ENCODE measurements around the gene SHE. TPM values are rescaled to one million over a fixed set of nuclear protein-coding genes. Genes with fewer than 3 reads are reported as not detected.

SHE gene
- total and polyA plus RNA-seq, 10 of the 15 experiments (the other 5 are each of a cell fraction or from before 2014, with no cell fraction given): under 0.01 to 0.05 (median 0.03) TPM; not detected in 3

DNA sequence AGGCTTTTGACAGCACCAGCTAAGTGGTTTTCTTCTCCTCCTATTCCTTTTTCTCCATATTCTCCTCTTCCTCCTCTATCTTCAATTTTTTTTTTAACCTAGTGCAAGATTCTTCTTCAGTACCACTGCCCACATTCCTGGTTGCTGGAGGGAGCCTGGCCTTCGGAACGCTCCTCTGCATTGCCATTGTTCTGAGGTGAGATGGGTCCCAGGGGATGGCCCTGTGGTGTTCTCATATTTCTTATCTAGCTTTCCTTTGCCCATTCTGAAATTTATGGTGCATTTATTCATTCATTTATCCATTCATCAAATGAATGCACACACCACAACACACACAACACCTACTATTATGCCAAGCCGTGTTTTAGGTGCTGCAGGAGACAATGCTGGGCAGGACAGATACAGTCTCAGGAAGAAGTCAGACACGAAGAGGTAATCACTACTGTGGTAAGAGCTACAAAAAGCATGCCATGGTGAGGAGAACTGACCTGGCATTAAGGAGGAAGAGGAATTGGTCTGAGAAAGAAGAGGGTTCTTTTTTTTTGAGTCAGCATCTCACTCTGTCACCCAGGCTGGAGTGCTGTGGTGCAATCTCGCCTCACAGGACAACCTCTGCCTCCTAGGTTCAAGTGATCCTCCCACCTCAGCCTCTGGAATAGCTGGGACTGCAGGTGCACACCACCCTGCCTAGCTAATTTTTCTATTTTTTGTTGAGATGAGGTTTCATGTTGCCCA lies 47.7 kb downstream of the SHE start (continued):
- TF ChIP-seq, protein P1, sequence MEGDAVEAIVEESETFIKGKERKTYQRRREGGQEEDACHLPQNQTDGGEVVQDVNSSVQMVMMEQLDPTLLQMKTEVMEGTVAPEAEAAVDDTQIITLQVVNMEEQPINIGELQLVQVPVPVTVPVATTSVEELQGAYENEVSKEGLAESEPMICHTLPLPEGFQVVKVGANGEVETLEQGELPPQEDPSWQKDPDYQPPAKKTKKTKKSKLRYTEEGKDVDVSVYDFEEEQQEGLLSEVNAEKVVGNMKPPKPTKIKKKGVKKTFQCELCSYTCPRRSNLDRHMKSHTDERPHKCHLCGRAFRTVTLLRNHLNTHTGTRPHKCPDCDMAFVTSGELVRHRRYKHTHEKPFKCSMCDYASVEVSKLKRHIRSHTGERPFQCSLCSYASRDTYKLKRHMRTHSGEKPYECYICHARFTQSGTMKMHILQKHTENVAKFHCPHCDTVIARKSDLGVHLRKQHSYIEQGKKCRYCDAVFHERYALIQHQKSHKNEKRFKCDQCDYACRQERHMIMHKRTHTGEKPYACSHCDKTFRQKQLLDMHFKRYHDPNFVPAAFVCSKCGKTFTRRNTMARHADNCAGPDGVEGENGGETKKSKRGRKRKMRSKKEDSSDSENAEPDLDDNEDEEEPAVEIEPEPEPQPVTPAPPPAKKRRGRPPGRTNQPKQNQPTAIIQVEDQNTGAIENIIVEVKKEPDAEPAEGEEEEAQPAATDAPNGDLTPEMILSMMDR (IDR thresholded peaks at IDR 0.05 in 2 of 3, conservative IDR thresholded peaks at IDR 0.05 in 1 of 3; ENCODE audit: control insufficient read depth in 2 of 3, extremely low read depth in 1 of 3, insufficient read depth in 1 of 3, low read depth in 3 of 3, low read length in 3 of 3): no peak
- TF ChIP-seq NFYA (IDR thresholded peaks at IDR 0.05; ENCODE audit: borderline replicate concordance, low read depth, low read length) (no peak), RAD21 (IDR thresholded peaks at IDR 0.05; ENCODE audit: insufficient read depth, low read depth, low read length) (no peak), MYC (IDR thresholded peaks at IDR 0.05; ENCODE audit: insufficient read depth, insufficient read length, insufficient replicate concordance, low read length, severe bottlenecking) (no peak), LARP7 (IDR thresholded peaks at IDR 0.05) (no peak), FOXM1 (IDR thresholded peaks at IDR 0.05; ENCODE audit: low read depth, low read length) (no peak), MXI1 (IDR thresholded peaks at IDR 0.05; ENCODE audit: low read depth, low read length) (no peak), DPF2 (IDR thresholded peaks at IDR 0.05) (no peak), TCF12 (IDR thresholded peaks at IDR 0.05; ENCODE audit: low read depth, low read length) (no peak), MEF2A (IDR thresholded peaks at IDR 0.05; ENCODE audit: insufficient read depth, low read depth, low read length) (no peak), SIN3A (IDR thresholded peaks at IDR 0.05; ENCODE audit: low read depth, low read length) (no peak), RFX5 (IDR thresholded peaks at IDR 0.05; ENCODE audit: low read depth, low read length) (no peak)
- TF ChIP-seq, protein P2, sequence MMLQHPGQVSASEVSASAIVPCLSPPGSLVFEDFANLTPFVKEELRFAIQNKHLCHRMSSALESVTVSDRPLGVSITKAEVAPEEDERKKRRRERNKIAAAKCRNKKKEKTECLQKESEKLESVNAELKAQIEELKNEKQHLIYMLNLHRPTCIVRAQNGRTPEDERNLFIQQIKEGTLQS (IDR thresholded peaks at IDR 0.05; ENCODE audit: borderline replicate concordance, extremely low read depth, low read depth, low read length): no peak

Measured in GM12878 (cell line).